Measurements from ENCODE around the gene DNMT3A.

The DNMT3A gene

DNA sequence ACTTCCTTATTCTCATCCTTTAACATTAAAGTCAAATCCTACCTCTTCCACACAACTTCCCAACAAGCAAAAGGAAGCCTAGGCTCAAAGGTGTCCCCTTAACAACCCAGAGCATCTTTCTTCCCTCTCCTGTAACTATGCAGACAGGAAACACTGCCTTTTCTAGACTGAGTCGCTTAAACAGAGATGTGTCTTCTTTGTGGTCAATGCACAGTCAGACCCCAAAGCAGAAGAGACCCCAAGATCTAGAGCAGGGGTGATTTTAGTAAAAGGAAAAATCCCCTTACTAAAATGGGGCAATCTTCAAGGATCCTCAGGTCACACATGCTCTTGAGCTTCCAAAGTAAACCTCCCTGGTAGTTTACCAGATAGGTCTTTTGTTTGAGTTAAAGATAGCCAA, 86.8 kb downstream of the DNMT3A start:
- DNase-seq: no peak

DNA sequence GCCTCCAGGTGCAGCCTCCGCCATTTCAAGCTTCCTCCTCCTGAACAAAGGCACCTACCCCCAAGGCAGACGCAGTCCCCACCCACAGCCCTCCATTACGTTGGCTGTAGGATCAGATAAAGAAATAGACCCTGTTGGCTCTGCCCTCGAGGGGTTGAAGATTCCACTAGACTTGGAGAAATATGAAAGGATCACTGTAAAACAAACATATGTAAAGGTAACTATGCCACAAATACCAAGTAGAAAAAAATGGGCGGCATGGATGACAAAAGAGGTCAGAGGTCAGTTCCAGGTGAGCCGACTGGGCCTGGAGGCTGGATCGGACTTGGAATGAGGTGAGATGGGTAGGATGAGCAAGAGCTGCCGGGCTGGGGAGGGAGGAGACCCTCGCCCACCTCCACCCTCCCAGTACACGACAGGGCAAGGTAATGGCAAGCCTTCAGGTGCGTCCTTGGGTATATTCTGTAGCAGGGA, 88.5 kb downstream of the DNMT3A start:
- DNase-seq: no peak

DNA sequence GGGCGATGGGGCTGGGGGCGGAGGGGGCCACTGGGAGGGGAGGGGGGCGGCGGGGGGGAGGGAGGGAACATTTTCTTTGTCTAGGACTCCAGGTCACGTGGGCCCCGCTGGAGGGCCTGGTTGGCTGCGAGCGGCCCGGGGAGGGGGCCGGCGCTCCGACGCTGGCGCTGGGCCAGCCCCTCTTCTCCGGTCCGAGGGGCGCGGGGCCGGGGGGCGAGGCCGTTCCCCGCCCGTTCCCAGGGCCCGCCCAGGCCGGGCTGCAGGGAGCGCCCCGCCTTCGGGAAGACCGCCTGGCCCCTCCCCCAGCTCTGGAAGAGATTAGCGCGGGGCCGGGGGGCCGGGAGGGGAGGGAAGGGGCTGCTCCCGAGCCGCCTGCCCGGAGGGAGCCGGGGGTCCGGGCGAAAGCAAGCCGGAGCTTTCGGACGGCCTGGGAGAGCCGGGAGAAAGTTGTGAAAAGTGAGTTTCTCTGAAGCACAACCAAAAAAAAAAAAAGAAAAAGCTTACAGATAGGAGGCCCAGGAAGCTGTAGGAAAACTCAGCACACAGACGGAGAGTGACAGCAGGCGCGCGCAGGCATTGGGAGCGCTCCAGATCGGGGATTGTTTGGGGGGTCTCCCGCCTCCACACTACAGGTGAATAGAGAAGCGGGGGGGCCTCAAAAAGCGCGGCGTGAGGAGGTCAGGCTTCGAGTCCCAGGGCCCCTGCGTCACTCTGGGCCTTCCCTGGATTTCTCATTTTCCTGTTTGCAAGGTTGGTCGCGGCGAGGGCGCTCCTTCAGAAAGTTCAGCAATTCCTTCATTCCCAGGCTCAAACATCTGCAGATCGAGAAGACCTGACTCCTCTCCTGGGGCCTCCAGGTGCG, 89.2 kb downstream of the DNMT3A start:
- peak; percentile 39 to 47 for DNase-seq

DNA sequence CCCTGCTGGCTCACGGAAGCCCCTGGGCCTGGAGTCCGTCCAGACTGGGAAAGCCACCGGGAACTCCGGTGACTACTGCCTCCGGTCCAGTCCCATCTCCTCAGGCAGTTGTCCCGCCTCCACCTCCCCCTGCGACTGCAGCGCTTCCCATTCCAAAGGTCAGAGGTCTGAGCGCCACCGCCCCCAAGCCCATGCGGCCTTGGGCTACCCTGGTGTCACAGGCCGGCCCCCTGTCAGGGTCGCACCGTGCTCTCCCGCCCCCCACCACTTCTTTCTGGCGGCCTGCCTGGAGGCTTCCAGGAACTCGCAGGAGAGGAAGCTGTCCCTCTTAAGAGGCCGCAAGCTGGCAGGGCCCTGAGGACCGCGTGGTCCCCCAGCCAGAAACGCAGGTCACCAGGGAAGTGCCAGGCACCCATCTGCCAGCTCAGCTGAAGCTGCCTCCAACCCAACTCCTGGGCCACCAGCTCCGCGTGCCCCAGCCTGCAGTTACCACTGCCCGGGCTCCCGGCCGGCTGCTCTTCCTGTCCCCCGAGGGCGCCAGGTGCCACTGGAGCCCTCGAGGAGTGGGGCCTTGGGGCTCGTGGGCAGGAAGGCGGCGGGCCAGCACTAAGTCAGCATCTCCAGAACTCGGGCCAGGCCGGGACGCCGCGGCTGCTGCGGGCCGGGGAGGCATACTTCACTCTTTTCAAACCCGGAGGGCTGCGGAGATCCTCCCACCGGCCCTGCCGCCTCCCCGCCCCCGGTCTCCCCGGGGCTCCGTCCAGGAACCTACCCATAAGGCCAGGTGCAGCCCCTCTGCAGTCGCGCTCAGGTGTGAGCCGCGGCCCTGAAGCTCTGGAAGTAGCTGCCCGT, 90.1 kb downstream of the DNMT3A start:
- peak; percentile 30 to 34 for DNase-seq

DNA sequence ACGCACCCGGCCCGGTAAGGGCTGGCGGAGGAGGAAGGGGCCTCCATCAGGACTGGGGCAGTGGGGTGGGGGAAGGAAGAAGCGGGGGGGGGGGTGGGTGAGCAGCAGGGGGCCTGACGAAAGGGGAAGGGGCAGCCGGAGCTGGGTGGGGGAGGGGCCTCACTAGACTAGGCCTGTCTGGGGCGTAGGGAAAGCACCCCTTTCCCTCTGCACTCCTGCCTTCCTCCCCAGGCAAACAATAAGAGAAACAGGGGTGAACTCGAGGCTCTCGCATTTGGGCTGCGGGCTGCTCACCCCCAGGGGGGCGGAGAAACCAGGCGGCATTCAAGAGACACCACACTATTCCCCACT, 90.7 kb downstream of the DNMT3A start:
- no peak for DNase-seq

DNA sequence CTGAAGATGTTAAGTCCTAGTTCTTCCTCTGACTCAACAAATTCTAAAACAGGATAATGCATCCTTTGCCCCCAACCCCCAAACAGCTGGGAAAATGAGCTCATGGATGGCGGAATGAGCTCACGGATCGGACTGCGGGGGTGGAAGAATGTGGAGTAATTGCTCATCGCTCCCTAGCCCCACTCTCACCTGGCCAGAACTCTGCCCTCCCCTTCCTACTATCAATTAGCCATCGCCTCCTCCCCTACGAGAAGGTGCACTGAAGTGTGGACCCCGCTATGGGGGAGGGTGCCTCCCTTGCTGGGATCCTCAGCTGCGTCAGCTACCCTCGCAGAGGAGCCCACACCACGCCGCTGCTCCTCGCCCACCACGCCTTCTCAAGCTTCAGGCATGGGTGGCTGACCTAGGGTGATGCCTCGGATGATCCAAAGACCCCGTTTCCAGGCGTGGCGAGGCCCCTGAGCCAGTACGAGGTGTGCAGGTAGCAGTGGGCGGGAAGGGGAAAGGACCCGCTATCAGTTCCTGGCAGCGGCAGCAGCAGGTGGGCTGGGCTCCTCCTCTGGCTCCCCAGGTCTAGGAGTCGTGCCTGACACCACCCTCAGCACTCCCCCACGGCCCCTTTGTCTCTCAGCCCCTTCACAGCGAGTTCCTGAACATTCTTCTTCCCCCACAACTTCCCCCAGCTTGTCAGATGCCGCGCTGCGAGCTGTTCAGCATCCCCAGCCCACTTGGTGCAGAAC, 91.2 kb downstream of the DNMT3A start:
- DNase-seq: no peak

DNA sequence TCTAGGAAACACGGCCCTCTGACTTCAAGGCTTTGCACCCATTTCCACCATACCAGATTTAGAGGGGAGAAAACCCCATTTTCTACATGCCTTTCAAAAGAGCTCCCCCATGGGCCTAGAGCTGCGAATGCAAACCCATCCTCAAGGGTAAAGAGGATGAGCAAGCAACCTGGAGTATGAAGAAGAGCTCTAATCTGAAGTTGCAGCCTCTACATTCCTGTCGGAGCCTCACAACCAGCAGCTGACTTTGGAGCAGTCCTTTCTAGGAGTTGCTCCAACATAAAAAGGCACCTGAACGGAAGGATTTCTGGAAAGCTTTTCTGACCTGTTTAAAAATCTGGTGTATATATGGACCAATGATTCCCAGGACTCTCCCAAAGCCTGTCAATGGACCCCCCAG, 91.9 kb downstream of the DNMT3A start:
- DNase-seq: no peak

DNA sequence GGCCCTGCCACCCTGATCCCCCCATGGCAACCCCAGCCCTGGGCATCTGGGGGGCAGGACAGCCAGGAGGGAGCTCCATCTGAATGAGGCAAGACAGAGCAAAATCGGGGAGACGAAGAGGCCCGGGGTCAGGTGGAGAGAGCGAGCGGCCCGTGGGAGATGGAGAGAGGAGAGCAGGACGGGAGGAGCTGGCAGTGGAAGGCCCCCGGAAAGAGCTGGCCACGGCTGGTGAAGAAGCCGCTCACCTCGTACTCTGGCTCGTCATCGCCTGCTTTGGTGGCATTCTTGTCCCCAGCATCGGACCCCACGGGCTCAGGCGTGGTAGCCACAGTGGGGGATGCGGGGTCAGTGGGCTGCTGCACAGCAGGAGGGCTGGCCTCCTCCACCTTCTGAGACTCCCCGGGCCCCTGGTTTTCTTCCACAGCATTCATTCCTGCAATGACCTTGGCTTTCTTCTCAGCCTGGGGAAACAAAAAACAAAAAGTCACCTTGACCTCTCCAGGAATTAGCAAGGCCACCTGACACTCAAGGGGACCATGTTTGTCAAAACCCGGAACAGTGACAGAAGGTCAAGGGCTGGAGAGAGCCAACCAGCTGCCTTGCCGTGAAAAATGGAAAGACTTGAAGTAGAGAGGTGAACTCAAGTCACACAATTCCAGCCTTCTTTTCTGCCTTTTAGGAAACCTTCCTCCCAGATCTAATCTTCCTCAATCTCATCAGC, 93.8 kb downstream of the DNMT3A start:
- no peak for DNase-seq

DNA sequence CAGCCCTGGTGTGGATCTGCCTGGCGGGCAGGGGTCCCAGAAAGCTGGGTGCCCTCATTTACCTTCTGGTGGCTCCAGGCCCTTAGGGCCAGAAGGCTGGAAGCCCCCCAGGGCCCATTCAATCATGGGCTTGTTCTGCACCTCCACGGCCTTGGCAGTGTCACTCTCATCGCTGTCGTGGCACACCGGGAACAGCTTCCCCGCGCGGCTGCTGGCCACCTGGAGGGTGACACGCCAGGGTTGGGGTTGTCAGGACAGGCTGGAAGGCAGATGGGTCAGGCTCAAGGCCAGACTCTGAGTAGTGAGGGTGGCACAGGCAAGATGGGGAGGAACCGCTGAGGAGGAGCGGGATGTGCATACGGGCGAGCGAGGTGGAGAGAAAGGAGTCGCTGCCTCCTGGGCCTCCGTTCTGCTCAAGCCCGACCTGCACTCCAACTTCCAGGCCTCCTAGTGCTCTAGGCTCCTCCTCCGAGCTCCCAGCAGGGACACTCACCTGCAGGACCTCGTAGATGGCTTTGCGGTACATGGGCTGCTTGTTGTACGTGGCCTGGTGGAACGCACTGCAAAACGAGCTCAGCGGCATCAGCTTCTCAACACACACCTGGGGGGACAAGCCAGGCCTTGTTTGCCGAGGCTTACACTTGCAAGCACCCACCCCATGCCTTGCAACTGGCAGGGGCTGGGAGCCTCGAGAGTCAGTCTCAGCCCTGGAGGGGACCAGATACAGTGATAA, 95.0 kb downstream of the DNMT3A start:
- no peak for DNase-seq

DNA sequence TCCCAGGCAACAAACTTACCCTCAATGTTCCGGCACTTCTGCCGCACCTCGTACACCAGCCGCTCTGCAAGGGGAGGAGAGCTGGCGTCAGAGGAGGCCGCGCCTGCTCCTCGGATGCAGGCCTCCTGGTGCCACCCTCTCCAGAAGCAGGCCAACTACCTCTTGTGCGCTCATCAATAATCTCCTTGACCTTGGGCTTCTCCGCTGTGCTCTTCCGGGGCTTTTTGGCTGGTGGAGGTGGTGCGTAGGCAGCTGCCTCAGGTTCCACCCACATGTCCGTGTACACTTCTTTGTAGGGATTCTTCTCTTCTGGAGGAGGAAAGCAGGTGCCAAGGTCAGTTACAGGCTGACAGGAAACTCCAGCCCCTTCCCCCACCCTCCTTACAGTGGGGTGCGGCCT, 95.7 kb downstream of the DNMT3A start:
- no peak for DNase-seq

DNA sequence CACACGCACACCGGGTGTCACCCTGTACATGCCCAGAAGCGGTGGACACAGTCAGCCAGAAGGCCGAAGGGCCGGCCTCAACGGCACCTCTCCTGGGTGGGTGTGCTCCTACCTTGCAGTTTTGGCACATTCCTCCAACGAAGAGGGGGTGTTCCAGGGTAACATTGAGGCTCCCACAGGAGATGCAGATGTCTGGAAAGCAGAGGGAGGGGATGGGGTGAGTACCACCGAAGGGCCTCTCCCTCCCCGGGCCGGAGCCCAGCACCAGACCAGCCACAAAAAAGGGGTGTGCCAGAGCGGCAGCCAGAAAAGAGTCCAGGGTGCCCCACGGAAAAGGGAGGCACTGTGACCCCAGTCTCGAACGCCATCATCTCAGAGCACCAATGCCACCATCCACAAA, 96.6 kb downstream of the DNMT3A start:
- DNase-seq: no peak

DNA sequence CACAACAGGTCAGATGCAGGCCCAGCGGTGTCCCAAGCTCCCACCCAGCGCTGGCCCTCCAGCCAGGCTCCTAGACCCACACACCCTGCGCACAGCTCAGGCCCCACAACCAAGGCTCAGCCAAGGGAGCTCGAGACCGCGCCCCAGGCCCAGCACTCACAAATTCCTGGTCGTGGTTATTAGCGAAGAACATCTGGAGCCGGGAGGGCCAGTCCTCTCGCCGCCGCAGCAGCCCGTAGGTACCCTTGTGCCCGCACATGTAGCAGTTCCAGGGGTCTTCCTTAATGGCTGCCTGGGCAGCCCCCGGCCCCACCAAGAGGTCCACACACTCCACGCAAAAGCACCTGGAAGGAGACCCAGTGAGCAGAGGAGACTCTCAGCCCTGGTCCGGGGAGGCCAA, 97.7 kb downstream of the DNMT3A start:
- no peak for DNase-seq

DNA sequence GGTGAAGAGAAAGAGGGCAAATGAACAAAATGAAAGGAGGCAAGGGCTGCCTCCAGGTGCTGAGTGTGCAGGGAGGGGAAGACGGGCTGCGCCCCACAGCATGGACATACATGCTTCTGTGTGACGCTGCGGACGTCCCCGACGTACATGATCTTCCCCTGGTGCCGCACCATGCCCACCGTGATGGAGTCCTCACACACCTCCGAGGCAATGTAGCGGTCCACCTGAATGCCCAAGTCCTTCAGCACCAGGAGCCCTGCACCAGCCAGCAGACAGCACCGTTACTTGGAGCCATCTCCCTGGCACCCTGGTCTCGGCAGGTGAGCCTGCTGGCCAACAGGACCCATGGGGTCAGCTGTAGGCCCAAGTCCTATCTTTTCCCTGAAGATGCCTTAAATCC, 100.3 kb downstream of the DNMT3A start:
- DNase-seq: no peak

DNA sequence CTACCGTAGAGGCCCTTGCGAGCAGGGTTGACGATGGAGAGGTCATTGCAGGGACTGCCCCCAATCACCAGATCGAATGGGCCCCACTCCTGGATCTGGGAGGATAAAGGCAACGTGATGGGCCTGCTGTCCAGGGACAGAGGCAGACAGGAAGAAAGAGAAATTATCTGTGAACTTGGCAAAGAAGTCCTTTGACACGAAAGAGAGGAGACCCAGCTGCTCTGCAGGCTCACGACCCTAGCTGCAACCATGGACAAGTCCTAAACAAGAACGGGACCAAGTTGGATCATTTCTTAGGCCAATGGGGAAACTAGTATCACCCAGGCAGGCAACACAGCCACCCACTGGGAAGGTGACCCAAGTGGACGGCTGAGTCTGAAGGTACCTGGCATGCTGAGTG, 101.1 kb downstream of the DNMT3A start:
- DNase-seq: no peak

DNA sequence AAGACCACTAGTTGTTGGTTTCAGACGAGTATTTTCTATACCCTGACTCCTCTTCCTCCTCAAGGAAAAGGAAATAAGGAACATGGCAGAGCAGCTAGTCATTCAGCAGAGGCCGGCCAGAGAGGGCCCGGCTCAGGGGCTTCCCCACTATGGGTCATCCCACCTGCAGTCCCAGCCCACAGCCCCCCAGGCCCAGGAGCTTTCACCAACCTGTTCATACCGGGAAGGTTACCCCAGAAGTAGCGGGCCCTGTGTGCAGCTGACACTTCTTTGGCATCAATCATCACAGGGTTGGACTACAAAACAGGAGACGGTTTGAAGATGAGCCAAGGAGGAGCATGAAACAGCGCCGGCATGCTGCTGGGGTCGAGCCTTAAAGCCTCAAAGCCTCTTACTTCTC, 102.8 kb downstream of the DNMT3A start:
- no peak for DNase-seq

DNA sequence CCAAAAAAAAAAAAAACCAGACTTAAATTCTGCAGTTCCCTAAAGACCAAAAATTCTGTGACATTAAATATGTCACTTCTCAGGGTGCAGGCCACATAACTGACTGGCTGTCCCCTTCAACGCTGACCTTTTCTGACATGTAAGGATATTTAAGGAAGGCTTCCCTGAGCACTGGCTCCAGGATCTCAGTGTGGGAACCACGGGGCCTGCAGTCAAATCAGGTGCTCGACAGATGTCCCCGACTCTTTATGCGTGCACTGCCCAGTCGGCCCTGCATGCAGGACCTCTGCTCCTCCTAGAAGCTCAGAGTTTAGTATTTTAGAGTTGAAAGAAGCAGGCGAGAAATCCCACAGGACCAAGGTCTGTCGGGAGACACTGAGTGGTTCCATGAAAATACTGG, 104.0 kb downstream of the DNMT3A start:
- no peak for DNase-seq

DNA sequence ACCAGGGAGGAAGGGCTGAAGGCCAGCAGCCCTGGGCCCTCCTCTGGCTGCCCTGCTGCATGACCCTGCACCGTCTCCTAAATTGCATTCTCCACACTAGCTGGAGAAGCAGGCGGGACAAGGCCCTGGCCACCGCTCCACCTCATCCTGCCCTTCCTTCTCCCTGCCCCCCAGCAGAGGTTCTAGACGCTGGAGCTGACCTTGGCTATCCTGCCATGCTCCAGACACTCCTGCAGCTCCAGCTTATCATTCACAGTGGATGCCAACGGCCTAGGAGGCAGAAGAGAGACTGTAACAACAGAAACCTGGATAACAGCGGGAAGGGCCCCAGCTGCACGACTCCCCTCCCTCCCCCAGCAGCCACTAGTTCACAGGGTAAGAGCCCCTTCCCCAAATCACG, 105.0 kb downstream of the DNMT3A start:
- DNase-seq: no peak

DNA sequence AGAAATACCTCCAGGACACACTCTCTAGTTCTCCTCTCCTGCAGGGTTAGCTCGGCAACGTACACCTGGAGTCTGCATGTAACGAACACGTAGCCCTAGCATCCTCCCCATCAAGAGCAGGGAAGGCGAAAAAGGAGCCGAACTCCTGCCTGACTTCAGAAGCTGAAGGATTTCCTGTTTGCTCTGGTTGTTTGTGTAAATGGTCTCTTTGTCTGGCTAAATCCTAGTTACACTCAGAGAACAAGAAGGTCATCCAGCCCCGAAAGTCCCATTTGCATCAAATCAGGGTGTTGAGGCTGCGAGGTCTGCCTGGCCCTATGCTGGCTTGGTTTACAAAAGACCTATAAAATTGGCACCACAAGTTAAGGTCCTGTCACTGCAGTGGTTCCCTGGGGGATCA, 107.0 kb downstream of the DNMT3A start:
- no peak for DNase-seq

DNA sequence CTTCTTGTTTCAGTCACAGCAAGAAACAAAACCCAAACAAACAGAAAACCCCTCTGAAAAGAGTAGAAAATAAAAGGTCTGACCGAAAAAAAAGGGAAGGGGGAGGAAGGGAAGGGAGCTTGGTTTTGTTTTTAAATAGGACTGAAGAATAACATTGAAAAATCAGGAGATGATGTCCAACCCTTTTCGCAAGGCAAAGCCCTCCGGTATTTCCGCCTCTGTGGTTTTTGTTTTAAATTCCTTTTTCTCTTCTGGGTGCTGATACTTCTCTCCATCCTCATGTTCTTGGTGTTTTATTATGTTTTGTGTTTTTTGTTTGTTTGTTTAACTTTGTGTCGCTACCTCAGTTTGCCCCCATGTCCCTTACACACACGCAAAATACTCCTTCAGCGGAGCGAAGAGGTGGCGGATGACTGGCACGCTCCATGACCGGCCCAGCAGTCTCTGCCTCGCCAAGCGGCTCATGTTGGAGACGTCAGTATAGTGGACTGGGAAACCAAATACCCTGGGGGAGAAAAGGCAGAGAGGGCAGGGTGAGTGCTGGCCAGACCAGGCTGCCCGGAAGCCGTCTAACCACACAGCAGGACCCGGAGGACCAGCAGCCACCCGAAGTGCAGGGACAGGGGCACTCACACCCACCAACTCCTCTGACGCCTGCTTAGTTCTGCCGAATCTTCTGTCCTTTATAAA, 107.7 kb downstream of the DNMT3A start:
- DNase-seq: no peak

DNA sequence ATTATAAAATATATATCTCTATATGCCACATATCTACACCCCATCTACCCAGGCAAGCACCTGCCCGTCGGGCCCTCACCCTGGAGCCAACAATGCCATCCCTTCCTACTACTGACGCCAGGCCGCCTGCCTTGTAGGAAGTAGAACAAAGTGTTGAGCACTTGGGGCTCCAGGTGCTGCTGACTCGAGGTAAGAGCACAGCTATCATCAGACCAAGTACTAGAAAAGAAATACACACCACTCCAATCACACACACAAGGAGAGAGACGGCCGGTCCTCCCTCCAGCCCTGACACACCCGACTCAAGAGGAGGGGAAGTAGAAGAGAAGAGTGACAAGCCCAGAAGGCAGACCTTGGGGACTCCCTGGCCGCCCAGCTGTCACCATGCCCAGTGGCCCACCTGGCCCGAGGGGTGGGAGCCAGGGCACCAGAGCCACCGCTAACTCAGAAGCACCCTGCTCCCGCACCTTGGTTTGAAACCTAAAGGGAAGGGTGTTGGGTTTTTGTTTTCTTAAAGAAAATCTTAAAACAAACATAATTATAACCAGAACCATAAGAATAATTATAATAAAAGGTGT, 109.4 kb downstream of the DNMT3A start:
- DNase-seq: no peak

DNA sequence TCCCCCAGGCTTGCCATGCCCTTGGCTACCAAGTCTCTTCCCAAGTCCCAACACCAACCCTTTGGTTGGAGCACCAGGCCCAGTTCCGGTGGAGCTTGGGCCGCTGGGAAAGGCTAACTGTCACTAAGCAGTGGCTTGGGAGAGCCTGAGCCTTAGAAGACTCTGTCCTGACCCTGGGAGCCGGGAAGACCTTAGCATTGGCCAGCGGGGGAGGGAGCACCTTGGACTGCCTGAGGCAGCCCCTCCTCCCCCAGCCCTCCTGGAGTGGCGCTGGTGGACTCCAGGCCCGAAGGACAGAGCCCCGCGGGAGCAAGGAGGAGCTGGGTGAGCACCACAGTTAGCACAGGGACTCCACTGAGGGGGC, 110.8 kb downstream of the DNMT3A start:
- DNase-seq: no peak

All from stimulated activated CD4-positive, alpha-beta T cell treated with anti-CD3 and anti-CD28 coated beads, Interleukin-2, amount 100 ng/mL, for 48 hours (primary cell).